SK-N-MC (cell line): ENCODE data around the gene SYCP3.

ENCODE experiments used
- EZH2 ChIP-seq: fragments of 200-600 bp; sonication (generic); IDR thresholded peaks from one replicate; pipeline ENCODE4 v1.6.1; 2017; ENCODE audit warnings: antibody characterized with exemption
- POLR2AphosphoS5 ChIP-seq: IDR thresholded peaks from 2 replicates; pipeline ENCODE4 v1.6.1; 2012; ENCODE audit warnings: mild to moderate bottlenecking, low read depth, low read length, borderline replicate concordance

DNA sequence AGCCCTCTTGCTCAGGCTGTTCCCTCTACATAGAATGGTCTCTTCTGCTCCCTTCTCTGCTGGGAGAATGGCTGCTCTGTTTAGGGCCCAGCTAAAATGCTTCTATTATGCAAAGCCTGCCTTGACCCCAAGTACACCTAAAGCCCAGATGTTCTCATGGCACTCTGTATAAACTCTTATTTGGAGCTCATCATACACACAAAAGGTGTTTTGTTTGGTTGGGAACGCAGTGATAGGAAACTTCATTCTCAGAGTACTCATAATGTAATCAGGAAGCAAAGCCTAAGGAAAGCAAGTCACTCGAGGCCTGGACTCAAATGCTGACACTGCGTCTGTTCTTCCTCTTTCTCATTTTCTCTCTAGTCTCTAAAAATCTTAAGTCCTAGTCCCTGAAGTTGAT, 38.2 kb upstream of the SYCP3 start:
- no peak for TF ChIP-seq POLR2AphosphoS5
- no peak for TF ChIP-seq EZH2
